Liver (tissue), 3 donors: ENCODE results near the gene B4GALT1.
"Not testable (repeated sequence)": the region's sequence is repeated elsewhere in the genome, so short reads cannot be mapped to it uniquely, and the experiment has no call there.

Experiments used
- CTCF ChIP-seq: fragments of 150-350 bp; IDR thresholded peaks from 2 replicates; pipeline ENCODE4 v1.5.1; 2017; ENCODE audit warnings: improper control_type of control experiment, low read depth, low read length; ENCODE audit not compliant: missing input control
- EGR1 ChIP-seq, 2 donors: IDR thresholded peaks; 2 replicates each; pipeline ENCODE4 v1.6.1; 2016 to 2018; ENCODE audit warnings: antibody characterized with exemption in 2 of 2, low read depth in 2 of 2
- GABPA ChIP-seq, 2 donors: IDR thresholded peaks in 1 of 2; conservative IDR thresholded peaks in 1 of 2; 2 replicates each; pipeline ENCODE4 v1.6.1; 2016; ENCODE audit warnings: antibody characterized with exemption in 2 of 2, mild to moderate bottlenecking in 1 of 2, moderate library complexity in 1 of 2
- JUND ChIP-seq, 2 donors: IDR thresholded peaks; 2 replicates each; pipeline ENCODE4 v1.6.1; 2016; ENCODE audit warnings: antibody characterized with exemption in 2 of 2
- MAX ChIP-seq: IDR thresholded peaks from 2 replicates; pipeline ENCODE4 v1.6.1; 2016; ENCODE audit warnings: antibody characterized with exemption
- RAD21 ChIP-seq, 2 donors: IDR thresholded peaks; 2 replicates each; pipeline ENCODE4 v1.6.1; 2016; ENCODE audit warnings: antibody characterized with exemption in 2 of 2, mild to moderate bottlenecking in 2 of 2
- TF ChIP-seq, protein P1 (sequence below): IDR thresholded peaks from 2 replicates; pipeline ENCODE4 v1.6.1; 2016; ENCODE audit warnings: antibody characterized with exemption, mild to moderate bottlenecking
- donor health status: healthy.
- donor health status: healthy.

- TF ChIP-seq EGR1 (IDR thresholded peaks at IDR 0.05; ENCODE audit: low read depth in 2 of 2); JUND (IDR thresholded peaks at IDR 0.05); CTCF; RAD21 (IDR thresholded peaks at IDR 0.05); MAX; GABPA (IDR thresholded peaks at IDR 0.05 in 1 of 2, conservative IDR thresholded peaks at IDR 0.05 in 1 of 2): not testable (repeated sequence)
- TF ChIP-seq, protein P1, sequence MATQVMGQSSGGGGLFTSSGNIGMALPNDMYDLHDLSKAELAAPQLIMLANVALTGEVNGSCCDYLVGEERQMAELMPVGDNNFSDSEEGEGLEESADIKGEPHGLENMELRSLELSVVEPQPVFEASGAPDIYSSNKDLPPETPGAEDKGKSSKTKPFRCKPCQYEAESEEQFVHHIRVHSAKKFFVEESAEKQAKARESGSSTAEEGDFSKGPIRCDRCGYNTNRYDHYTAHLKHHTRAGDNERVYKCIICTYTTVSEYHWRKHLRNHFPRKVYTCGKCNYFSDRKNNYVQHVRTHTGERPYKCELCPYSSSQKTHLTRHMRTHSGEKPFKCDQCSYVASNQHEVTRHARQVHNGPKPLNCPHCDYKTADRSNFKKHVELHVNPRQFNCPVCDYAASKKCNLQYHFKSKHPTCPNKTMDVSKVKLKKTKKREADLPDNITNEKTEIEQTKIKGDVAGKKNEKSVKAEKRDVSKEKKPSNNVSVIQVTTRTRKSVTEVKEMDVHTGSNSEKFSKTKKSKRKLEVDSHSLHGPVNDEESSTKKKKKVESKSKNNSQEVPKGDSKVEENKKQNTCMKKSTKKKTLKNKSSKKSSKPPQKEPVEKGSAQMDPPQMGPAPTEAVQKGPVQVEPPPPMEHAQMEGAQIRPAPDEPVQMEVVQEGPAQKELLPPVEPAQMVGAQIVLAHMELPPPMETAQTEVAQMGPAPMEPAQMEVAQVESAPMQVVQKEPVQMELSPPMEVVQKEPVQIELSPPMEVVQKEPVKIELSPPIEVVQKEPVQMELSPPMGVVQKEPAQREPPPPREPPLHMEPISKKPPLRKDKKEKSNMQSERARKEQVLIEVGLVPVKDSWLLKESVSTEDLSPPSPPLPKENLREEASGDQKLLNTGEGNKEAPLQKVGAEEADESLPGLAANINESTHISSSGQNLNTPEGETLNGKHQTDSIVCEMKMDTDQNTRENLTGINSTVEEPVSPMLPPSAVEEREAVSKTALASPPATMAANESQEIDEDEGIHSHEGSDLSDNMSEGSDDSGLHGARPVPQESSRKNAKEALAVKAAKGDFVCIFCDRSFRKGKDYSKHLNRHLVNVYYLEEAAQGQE: not testable (repeated sequence)
These were observed 2.2 kb downstream of the B4GALT1 start for GRCh38 chr9:33164921-33165262.
